GM21717 (cell line): Measurements from ENCODE around the gene FHOD3.

ENCODE experiments used
- ATAC-seq: cut with Tn5 transposase; IDR thresholded peaks from one replicate; pipeline ENCODE4 v1.9.1; 2021; ENCODE audit warnings: mild to moderate bottlenecking, moderate library complexity; ENCODE audit not compliant: unreplicated experiment

The FHOD3 gene

DNA sequence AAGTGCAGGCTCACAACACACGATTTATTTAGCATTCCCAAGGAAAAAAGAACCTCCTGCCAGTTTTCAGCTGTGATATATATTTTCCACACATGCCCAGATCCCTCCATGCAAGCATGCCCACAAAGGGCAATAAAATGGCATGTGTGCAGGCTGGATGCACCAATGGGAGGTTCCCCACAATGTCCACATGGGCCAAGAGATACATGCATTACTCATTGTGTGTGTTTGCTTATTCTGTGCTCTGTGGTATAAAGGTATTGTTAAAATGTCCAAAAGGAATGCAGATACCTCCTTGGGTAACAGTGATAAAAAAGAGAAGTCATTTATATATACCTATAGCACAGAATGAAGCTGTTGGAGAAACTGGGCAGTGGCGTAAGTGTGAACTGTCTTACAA is 207.4 kb downstream of the FHOD3 start:
- ATAC-seq, result no peak

DNA sequence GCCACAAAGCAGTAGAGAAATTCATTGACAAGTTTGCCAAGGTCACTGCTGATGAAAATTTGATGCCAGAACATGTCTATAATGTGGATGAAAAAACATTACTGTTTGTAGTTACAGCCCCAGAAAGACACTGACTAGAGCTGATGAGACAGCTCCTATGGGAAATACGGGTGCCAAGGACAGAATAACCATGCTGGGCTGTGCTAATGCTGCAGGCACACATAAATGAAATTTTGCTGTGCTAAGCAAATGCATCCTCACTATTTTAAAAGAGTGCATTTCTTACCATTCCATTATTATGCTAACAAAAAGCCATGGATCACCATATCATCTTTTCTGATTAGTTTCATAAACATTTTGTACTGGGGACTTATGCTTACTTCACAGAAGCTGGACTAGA is 208.2 kb downstream of the FHOD3 start:
- ATAC-seq, result no peak

GRCh38 chr18:36509646-36510197 is 212.2 kb downstream of the FHOD3 start:
- no peak for ATAC-seq

GRCh38 chr18:36511791-36512352 is 214.4 kb downstream of the FHOD3 start:
- no peak for ATAC-seq

GRCh38 chr18:36513556-36513955 is 216.0 kb downstream of the FHOD3 start:
- no peak for ATAC-seq

DNA sequence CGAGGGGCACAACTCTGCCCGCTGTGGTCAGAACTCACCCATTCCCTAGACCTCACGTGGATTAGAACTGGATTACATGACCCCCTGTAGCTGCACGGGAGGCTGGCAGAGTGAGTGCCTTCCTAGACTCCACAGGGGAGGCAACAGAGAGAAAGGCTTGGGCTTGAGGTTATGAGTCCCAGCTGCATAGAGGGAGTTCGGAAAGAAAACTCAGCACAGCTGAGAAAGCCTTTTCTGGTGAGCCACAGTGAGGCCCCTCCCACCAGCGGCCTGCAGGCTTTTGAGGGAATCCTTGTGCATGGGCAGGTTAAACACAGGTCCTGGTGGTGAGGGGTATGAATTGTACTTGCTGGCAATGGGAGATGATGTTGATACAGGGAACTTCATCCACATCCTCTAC is 217.3 kb downstream of the FHOD3 start:
- ATAC-seq, result no peak

DNA sequence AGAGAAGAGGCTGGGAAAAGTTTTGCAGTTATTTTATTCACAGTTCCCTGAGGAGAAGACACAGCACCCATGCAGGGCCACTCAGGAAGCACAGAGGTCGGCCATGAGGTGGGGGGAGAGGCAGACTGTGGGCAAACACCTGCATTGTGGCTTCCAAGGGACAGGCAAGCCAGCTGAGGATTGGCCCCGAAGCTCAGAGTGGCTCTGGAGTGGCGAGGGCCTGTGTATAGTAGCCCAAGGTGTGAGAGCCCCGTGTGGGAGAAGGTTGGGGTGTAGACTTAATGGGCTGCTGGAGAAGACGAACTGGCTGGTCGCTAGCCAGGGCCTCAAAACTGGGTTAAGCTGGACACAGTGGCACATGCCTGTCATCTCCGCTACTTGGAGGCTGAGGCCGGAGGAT is 218.7 kb downstream of the FHOD3 start:
- no peak for ATAC-seq

- no peak for ATAC-seq
Measured at GRCh38 chr18:36516726-36517125, 219.2 kb downstream of the FHOD3 start.

DNA sequence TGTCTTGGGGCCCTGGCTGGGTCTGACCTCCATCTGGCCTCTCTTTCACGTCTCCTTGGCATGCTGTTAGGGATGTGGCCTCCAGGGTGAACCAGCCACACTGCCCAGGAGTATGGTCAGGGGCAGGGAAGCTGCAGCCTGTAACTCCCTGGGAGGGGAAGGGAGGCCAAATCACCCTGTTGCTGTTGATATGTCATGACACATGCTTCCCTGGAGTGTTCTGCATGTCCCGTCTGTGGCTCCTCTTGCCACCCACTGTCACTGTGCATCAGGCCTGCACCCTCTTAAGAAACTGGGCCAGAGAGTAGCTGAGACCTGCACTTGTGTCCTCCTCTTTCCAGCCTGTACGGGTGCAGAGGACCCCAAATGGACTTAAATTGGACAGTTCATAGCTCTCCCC is 221.3 kb downstream of the FHOD3 start:
- no peak for ATAC-seq

- ATAC-seq, result no peak
Measured at GRCh38 chr18:36519358-36519757, 221.8 kb downstream of the FHOD3 start.

- ATAC-seq, result no peak
Measured at GRCh38 chr18:36522509-36522908, 225.0 kb downstream of the FHOD3 start.

DNA sequence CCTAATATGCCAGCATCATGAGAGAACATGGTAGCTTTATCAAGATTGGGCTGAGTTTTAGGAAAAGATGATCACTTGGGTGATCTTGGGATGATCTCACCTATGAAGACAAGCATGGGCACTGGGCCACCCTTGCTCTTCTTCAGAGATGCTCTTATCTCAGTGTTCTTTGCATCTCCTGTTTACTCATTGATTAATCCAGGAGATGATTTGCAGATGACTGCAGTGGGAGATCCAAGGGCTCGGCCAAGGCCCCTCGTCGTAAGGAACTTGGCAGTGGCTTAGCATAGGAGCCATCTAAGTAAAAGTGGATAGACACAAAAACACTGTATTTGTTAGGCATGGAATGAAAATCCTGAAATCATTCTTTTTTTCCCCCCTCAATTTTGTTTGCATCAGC is 228.4 kb downstream of the FHOD3 start:
- ATAC-seq, result no peak

DNA sequence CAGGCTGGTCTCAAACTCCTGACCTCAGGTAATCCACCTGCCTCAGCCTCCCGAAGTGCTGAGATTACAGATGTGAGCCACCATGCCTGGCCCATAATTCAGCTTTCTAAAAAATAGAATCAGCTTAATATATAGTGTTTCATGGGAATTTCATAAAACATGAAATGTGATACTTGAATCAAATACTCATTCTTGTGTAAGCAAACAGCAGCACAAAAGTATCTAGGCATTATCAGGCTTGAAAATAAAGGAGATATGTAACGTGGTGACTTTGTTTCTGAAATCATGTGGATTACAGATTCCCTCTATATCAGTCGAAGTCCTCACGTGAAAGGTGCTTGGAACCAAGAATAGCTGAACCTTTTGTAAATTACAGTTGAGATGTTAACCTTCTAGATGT is 229.1 kb downstream of the FHOD3 start:
- no peak for ATAC-seq

DNA sequence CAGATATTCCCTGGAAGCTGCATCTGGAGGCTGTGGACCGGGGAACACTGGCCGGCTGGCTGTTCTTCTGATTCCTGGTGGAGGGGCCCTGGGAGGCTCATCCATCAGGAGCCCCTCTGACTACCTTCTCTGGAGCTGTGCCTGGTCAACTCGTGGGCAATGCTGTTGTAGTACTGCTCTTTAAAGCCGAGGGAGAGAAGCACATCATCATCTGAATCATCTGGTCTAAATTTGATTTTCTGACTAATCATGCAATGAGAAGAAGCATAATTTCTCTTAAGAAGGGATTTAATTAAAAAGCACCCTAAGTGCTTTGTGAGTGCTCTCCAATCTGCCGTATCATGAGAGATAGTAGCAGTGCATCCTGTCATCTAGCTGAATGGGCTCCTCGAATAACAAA is 229.5 kb downstream of the FHOD3 start:
- no peak for ATAC-seq

DNA sequence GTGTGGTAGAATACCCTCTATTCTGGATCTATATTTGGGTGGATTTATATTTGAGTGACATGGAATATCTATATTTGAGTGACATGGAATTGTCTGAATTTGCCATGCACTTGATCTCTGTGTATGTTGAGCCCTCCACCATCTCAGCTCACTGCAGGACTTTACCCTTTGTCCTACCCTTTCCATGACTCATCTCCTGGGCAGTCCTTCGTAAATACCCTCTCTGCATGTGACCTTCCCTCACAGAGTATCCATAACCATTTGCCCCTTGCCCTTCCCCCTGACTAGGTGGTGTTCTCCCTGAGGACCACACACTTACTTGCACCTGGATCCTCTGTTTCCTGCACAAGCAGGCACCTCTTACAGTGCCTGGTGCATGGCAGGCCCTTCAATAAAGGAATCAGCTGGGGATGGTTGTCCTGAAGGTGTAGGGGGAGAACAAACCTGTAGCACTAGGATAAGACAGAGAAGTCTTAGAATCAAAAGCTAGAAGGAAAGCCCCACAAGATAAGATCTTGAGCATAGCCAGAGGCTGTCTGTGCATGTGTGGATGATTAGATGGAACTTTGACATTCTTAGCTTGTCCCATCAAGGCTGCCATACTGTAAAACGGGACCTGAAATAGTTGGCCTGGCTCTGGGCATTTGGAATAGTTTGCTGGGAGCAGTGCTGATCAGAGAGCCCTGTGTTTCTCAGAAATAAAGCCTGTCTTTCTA is 230.4 kb downstream of the FHOD3 start:
- ATAC-seq, result no peak

- no peak for ATAC-seq
Measured at GRCh38 chr18:36529747-36530146, 232.2 kb downstream of the FHOD3 start.

DNA sequence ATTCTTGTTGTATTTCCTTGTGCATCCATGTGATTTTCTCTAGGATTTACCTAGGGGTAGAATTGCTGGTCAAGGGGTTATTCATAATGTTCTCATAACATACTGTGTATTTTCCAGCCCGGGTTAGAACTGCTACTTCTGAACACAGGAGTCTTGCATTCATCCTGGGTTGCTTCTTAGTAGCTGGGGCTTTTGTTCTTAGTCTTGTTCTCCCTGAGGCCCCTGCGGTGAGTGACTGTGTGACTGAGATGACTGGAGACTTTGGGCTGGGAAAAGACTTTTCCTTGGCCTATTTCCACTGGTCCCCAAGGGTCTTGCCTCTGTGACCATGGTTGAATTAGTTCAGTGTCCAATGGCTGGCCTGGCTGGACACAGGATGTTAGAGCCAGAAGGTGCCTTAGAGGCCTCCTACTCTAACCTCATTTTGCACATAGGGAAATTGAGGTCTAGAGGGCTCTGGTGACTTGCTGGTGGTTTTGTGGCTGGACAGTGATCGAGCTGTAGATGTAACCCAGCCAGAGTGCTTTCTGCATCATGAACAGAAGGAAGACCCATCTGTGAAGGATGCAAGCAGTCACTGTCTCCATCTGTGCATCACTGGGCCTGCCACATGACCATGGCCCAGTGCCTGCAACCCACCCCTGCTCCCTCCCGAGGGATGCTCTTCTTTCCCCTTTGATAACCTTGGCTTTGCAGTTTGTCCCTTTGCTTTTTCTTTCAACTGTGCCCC is 233.3 kb downstream of the FHOD3 start:
- ATAC-seq, result no peak

- no peak for ATAC-seq
Measured at GRCh38 chr18:36531636-36532035, 234.1 kb downstream of the FHOD3 start.

GRCh38 chr18:36532394-36532793 is 234.9 kb downstream of the FHOD3 start:
- ATAC-seq, result no peak

- no peak for ATAC-seq
Measured at GRCh38 chr18:36532815-36533214, 235.3 kb downstream of the FHOD3 start.

- no peak for ATAC-seq
Measured at GRCh38 chr18:36533446-36534153, 236.1 kb downstream of the FHOD3 start.
